Smooth muscle cell (in vitro differentiated cells): ENCODE measurements around the gene DDRGK1. TPM values are rescaled to one million over a fixed set of nuclear protein-coding genes. Genes with fewer than 3 reads are reported as not detected.

ENCODE experiments used
- DNase-seq: peaks from one replicate; lab custom pipeline; 2025; ENCODE audit not compliant: unreplicated experiment; lab: John Stamatoyannopoulos, UW
- H2AFZ ChIP-seq: fragments of 200-600 bp; sonication (generic); 2 replicates; pipeline ENCODE4 v1.6.0; 2016; ENCODE audit warnings: antibody characterized with exemption, low read depth, mild to moderate bottlenecking
- H3F3A ChIP-seq: fragments of 200-600 bp; sonication (generic); 2 replicates; pipeline ENCODE4 v1.6.0; 2017; ENCODE audit warnings: antibody characterized with exemption, low read depth
- H3K27ac ChIP-seq: fragments of 200-600 bp; sonication (generic); 2 replicates; pipeline ENCODE4 v1.5.1; 2016; ENCODE audit warnings: low read depth, mild to moderate bottlenecking
- H3K27me3 ChIP-seq: fragments of 200-600 bp; sonication (generic); 2 replicates; pipeline ENCODE4 v1.6.1; 2016; ENCODE audit warnings: low read depth, mild to moderate bottlenecking
- H3K36me3 ChIP-seq: fragments of 200-600 bp; sonication (generic); 2 replicates; pipeline ENCODE4 v1.5.1; 2016; ENCODE audit warnings: low read depth
- H3K4me1 ChIP-seq: fragments of 200-600 bp; sonication (generic); 2 replicates; pipeline ENCODE4 v1.5.1; 2016; ENCODE audit warnings: low read depth
- H3K4me2 ChIP-seq: fragments of 200-600 bp; sonication (generic); 2 replicates; pipeline ENCODE4 v1.6.0; 2016; ENCODE audit warnings: mild to moderate bottlenecking
- H3K4me3 ChIP-seq: fragments of 200-600 bp; sonication (generic); 2 replicates; pipeline ENCODE4 v1.5.1; 2016; ENCODE audit warnings: mild to moderate bottlenecking
- H3K79me2 ChIP-seq: fragments of 200-600 bp; sonication (generic); 2 replicates; pipeline ENCODE4 v1.6.0; 2016; ENCODE audit warnings: low read depth, mild to moderate bottlenecking
- H3K9ac ChIP-seq: fragments of 200-600 bp; sonication (generic); 2 replicates; pipeline ENCODE4 v1.6.0; 2016; ENCODE audit warnings: low read depth
- H3K9me3 ChIP-seq: fragments of 200-600 bp; sonication (generic); replicated peaks from 2 replicates; pipeline ENCODE4 v1.5.1; 2016; ENCODE audit warnings: low read depth
- H4K20me1 ChIP-seq: fragments of 200-600 bp; sonication (generic); 2 replicates; pipeline ENCODE4 v1.6.0; 2016; ENCODE audit warnings: low read depth
- WGBS: methylation state at CpG from one replicate; pipeline ENCODE4 v1.1.7; 2016; ENCODE audit warnings: low lambda C conversion rate; 5-methylcytosine and 5-hydroxymethylcytosine counted together
- polyA plus RNA-seq: library from polyadenylated mRNA; unstranded; fragments of >200 nt; fragmentation: Nextera tagmentation; extraction: Ambion mirVana; gene quantifications from 2 replicates; pipeline ENCODE4 v1.2.1, GENCODE V29; 2016
- total RNA-seq: library from RNA; depleted of rRNA; stranded (reverse); fragments of >200 nt; gene quantifications from 2 replicates; pipeline ENCODE4 v1.2.3, GENCODE V29; 2014
- TF ChIP-seq, protein P1 (sequence below): fragments of 200-600 bp; sonication (generic); IDR thresholded peaks from 2 replicates; pipeline ENCODE4 v1.5.1; 2017; ENCODE audit warnings: borderline replicate concordance, mild to moderate bottlenecking, antibody characterized with exemption; ENCODE audit not compliant: insufficient read depth, poor library complexity, severe bottlenecking

The DDRGK1 gene
- total and polyA plus RNA-seq, 2 experiments from 2014 or later = 48.0 to 55.4 TPM

DNA sequence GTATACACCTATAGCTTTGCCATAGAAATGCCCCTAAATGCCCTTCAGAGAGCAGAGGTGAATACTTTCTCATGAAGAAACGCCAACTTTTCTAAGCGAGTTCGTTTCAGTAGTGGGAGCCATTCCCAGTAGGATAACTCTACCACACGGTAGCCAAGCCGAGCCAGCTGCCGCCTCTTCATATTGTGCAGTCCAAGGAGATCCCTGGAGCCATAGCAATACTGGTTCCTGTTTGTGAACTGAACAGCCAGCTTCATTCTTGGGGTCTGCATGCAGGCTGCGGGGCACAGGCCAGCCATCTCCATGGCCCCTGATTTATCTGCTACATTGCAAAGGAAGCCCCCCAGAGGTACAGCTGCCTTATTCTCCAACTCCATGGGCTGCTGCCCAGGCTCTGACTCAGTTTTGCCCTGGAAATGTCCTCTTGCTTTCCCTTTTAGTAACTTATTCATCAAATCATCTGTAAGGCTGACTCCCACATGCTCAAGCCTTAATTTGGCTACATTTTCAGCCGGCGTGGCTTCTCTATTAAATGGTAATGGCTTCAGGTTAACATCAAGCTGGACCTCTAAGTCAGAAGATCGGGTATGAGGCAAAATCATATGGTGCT, 57.6 kb downstream of the DDRGK1 start:
- peaks cover 99% of the 10 kb centered on the region for H4K20me1 ChIP-seq
- H3K4me3 ChIP-seq = no peak overlapping the region
- H3K9me3 ChIP-seq = no peaks in the 10 kb centered on the region
- H3K36me3 ChIP-seq = no peaks in the 10 kb centered on the region
- DNase-seq = no peak
- TF ChIP-seq, protein P1, sequence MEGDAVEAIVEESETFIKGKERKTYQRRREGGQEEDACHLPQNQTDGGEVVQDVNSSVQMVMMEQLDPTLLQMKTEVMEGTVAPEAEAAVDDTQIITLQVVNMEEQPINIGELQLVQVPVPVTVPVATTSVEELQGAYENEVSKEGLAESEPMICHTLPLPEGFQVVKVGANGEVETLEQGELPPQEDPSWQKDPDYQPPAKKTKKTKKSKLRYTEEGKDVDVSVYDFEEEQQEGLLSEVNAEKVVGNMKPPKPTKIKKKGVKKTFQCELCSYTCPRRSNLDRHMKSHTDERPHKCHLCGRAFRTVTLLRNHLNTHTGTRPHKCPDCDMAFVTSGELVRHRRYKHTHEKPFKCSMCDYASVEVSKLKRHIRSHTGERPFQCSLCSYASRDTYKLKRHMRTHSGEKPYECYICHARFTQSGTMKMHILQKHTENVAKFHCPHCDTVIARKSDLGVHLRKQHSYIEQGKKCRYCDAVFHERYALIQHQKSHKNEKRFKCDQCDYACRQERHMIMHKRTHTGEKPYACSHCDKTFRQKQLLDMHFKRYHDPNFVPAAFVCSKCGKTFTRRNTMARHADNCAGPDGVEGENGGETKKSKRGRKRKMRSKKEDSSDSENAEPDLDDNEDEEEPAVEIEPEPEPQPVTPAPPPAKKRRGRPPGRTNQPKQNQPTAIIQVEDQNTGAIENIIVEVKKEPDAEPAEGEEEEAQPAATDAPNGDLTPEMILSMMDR = no peak
- no peak overlapping the region for H2AFZ ChIP-seq
- no peak overlapping the region for H3K4me2 ChIP-seq
- WGBS = 96% methylated on average over 10 of the region's 10 CpGs
- no peak overlapping the region for H3K27ac ChIP-seq
- H3F3A ChIP-seq = peaks cover 6% of the 10 kb centered on the region
- no peaks in the 10 kb centered on the region for H3K27me3 ChIP-seq
- H3K79me2 ChIP-seq = peaks cover 89% of the 10 kb centered on the region
- H3K4me1 ChIP-seq = no peaks in the 10 kb centered on the region
- H3K9ac ChIP-seq = no peak overlapping the region

DNA sequence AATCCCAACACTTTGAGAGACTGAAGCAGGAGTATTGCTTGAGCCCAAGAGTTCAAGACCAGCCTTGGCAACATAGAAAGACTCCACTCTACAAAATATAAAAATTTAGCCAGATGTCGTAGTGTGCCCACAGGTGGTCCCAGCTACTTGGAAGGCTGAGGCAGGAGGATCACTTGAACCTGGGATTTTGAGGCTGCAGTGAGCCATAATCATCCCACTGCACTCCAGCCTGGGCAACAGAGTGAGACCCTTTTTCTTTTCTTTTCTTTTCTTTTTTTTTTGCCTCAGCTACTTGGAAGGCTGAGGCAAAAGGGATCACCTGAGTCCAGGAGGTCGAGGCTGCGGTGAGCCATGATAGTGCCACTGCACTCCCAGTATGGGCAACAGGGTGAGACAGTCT, 62.7 kb downstream of the DDRGK1 start:
- H2AFZ ChIP-seq = no peak overlapping the region
- TF ChIP-seq, protein P1 = no peak
- no peak overlapping the region for H3K4me2 ChIP-seq
- peaks cover 69% of the 10 kb centered on the region for H3K79me2 ChIP-seq
- no peak for DNase-seq
- no peaks in the 10 kb centered on the region for H3F3A ChIP-seq
- H4K20me1 ChIP-seq = peaks cover 97% of the 10 kb centered on the region
- H3K36me3 ChIP-seq = no peaks in the 10 kb centered on the region
- H3K4me3 ChIP-seq = no peak overlapping the region
- WGBS = 96% methylated on average over 3 of the region's 3 CpGs
- H3K27ac ChIP-seq = no peak overlapping the region
- no peak overlapping the region for H3K9ac ChIP-seq
- H3K4me1 ChIP-seq = no peaks in the 10 kb centered on the region
- H3K27me3 ChIP-seq = no peaks in the 10 kb centered on the region
- no peaks in the 10 kb centered on the region for H3K9me3 ChIP-seq

Other genes starting within 250 kb of the DDRGK1 start
- gene GNRH2, start 161.1 kb downstream of the DDRGK1 start, total RNA-seq = not detected in 2 replicates
- not detected in 2 replicates for gene GNRH2, start 161.1 kb downstream of the DDRGK1 start, polyA plus RNA-seq
- 18.3 and 24.4 TPM in 2 replicates for gene MRPS26, start 158.6 kb downstream of the DDRGK1 start, total RNA-seq
- gene MRPS26, start 158.6 kb downstream of the DDRGK1 start, polyA plus RNA-seq = 62.9 and 79.6 TPM in 2 replicates
- not detected in 2 replicates for gene OXT, start 133.1 kb downstream of the DDRGK1 start, total RNA-seq
- gene OXT, start 133.1 kb downstream of the DDRGK1 start, polyA plus RNA-seq = 2.8 and 3.5 TPM in 2 replicates
- gene AVP, start 120.0 kb downstream of the DDRGK1 start, total RNA-seq = not detected in 2 replicates
- gene AVP, start 120.0 kb downstream of the DDRGK1 start, polyA plus RNA-seq = not detected in 2 replicates
- gene FASTKD5, start 44.8 kb downstream of the DDRGK1 start, total RNA-seq = 17.2 and 24.2 TPM in 2 replicates
- 11.8 TPM in 2 replicates for gene FASTKD5, start 44.8 kb downstream of the DDRGK1 start, polyA plus RNA-seq
- gene UBOX5, start 44.8 kb downstream of the DDRGK1 start, total RNA-seq = 3.4 and 4.9 TPM in 2 replicates
- 8.1 and 9.0 TPM in 2 replicates for gene UBOX5, start 44.8 kb downstream of the DDRGK1 start, polyA plus RNA-seq
- gene LZTS3, start 31.1 kb downstream of the DDRGK1 start, total RNA-seq = 3.6 and 6.9 TPM in 2 replicates
- gene LZTS3, start 31.1 kb downstream of the DDRGK1 start, polyA plus RNA-seq = 6.1 and 9.0 TPM in 2 replicates
- 18.9 and 20.4 TPM in 2 replicates for gene ITPA, start 4.8 kb upstream of the DDRGK1 start, total RNA-seq
- 51.6 and 55.8 TPM in 2 replicates for gene ITPA, start 4.8 kb upstream of the DDRGK1 start, polyA plus RNA-seq
- 0.27 and 0.45 TPM in 2 replicates for gene SLC4A11, start 34.5 kb upstream of the DDRGK1 start, total RNA-seq
- 1.5 and 3.4 TPM in 2 replicates for gene SLC4A11, start 34.5 kb upstream of the DDRGK1 start, polyA plus RNA-seq
- gene DNAAF9, start 203.0 kb upstream of the DDRGK1 start, total RNA-seq = 17.1 and 19.6 TPM in 2 replicates
- 8.1 and 8.8 TPM in 2 replicates for gene DNAAF9, start 203.0 kb upstream of the DDRGK1 start, polyA plus RNA-seq